ENCODE data around the gene ADH6. TPM values are rescaled to one million over a fixed set of nuclear protein-coding genes. Genes with fewer than 3 reads are reported as not detected.

ADH6 gene
- total and polyA plus RNA-seq, 2 of the 13 experiments (the other 11 are each of a cell fraction or from before 2014, with no cell fraction given) = 39.8 to 73.9 TPM

DNA sequence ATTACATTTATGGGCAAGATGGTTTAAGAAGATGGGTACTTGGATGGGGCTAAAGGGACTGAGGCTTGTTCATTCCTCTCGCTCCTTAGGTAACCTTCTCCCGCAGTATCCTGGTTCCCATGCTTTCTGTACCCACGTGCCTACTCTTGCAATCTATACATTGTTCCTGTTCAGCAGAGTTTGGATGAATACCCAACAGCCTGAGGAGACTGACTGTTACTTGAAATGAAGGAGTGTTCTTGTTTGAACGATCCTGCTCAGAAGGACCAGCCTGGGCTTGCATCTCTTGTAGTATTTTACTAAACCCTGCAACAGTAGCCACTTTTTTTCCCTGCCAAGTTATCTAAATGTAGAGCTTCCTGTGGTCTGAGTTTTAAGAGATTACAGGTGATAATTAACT lies 33.7 kb upstream of the ADH6 start:
- no peak overlapping the region for H3K4me2 ChIP-seq (ENCODE audit: low read depth, low read length)
- TF ChIP-seq, protein P1, sequence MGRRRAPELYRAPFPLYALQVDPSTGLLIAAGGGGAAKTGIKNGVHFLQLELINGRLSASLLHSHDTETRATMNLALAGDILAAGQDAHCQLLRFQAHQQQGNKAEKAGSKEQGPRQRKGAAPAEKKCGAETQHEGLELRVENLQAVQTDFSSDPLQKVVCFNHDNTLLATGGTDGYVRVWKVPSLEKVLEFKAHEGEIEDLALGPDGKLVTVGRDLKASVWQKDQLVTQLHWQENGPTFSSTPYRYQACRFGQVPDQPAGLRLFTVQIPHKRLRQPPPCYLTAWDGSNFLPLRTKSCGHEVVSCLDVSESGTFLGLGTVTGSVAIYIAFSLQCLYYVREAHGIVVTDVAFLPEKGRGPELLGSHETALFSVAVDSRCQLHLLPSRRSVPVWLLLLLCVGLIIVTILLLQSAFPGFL (CRISPR knock-in tag; IDR thresholded peaks at IDR 0.05) = no peak
- TF ChIP-seq RBM22 (optimal IDR thresholded peaks at IDR 0.05; ENCODE audit: low read length) (no peak), ZNF180 (CRISPR knock-in tag; IDR thresholded peaks at IDR 0.05; ENCODE audit: borderline replicate concordance, low read depth) (no peak), ZFP62 (CRISPR knock-in tag; IDR thresholded peaks at IDR 0.05) (no peak), ZFP82 (CRISPR knock-in tag; IDR thresholded peaks at IDR 0.05; ENCODE audit: borderline replicate concordance) (no peak)
- TF ChIP-seq, protein P2, sequence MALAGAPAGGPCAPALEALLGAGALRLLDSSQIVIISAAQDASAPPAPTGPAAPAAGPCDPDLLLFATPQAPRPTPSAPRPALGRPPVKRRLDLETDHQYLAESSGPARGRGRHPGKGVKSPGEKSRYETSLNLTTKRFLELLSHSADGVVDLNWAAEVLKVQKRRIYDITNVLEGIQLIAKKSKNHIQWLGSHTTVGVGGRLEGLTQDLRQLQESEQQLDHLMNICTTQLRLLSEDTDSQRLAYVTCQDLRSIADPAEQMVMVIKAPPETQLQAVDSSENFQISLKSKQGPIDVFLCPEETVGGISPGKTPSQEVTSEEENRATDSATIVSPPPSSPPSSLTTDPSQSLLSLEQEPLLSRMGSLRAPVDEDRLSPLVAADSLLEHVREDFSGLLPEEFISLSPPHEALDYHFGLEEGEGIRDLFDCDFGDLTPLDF (CRISPR knock-in tag; IDR thresholded peaks at IDR 0.05) = no peak
- TF ChIP-seq, protein P3, sequence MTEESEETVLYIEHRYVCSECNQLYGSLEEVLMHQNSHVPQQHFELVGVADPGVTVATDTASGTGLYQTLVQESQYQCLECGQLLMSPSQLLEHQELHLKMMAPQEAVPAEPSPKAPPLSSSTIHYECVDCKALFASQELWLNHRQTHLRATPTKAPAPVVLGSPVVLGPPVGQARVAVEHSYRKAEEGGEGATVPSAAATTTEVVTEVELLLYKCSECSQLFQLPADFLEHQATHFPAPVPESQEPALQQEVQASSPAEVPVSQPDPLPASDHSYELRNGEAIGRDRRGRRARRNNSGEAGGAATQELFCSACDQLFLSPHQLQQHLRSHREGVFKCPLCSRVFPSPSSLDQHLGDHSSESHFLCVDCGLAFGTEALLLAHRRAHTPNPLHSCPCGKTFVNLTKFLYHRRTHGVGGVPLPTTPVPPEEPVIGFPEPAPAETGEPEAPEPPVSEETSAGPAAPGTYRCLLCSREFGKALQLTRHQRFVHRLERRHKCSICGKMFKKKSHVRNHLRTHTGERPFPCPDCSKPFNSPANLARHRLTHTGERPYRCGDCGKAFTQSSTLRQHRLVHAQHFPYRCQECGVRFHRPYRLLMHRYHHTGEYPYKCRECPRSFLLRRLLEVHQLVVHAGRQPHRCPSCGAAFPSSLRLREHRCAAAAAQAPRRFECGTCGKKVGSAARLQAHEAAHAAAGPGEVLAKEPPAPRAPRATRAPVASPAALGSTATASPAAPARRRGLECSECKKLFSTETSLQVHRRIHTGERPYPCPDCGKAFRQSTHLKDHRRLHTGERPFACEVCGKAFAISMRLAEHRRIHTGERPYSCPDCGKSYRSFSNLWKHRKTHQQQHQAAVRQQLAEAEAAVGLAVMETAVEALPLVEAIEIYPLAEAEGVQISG (CRISPR knock-in tag; IDR thresholded peaks at IDR 0.05) = no peak
- TF ChIP-seq, protein P4, sequence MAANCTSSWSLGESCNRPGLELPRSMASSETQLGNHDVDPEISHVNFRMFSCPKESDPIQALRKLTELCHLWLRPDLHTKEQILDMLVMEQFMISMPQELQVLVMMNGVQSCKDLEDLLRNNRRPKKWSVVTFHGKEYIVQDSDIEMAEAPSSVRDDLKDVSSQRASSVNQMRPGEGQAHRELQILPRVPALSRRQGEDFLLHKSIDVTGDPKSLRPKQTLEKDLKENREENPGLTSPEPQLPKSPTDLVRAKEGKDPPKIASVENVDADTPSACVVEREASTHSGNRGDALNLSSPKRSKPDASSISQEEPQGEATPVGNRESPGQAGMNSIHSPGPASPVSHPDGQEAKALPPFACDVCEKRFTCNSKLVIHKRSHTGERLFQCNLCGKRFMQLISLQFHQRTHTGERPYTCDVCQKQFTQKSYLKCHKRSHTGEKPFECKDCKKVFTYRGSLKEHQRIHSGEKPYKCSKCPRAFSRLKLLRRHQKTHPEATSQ (CRISPR knock-in tag; IDR thresholded peaks at IDR 0.05; ENCODE audit: borderline replicate concordance) = no peak
- TF ChIP-seq, protein P5, sequence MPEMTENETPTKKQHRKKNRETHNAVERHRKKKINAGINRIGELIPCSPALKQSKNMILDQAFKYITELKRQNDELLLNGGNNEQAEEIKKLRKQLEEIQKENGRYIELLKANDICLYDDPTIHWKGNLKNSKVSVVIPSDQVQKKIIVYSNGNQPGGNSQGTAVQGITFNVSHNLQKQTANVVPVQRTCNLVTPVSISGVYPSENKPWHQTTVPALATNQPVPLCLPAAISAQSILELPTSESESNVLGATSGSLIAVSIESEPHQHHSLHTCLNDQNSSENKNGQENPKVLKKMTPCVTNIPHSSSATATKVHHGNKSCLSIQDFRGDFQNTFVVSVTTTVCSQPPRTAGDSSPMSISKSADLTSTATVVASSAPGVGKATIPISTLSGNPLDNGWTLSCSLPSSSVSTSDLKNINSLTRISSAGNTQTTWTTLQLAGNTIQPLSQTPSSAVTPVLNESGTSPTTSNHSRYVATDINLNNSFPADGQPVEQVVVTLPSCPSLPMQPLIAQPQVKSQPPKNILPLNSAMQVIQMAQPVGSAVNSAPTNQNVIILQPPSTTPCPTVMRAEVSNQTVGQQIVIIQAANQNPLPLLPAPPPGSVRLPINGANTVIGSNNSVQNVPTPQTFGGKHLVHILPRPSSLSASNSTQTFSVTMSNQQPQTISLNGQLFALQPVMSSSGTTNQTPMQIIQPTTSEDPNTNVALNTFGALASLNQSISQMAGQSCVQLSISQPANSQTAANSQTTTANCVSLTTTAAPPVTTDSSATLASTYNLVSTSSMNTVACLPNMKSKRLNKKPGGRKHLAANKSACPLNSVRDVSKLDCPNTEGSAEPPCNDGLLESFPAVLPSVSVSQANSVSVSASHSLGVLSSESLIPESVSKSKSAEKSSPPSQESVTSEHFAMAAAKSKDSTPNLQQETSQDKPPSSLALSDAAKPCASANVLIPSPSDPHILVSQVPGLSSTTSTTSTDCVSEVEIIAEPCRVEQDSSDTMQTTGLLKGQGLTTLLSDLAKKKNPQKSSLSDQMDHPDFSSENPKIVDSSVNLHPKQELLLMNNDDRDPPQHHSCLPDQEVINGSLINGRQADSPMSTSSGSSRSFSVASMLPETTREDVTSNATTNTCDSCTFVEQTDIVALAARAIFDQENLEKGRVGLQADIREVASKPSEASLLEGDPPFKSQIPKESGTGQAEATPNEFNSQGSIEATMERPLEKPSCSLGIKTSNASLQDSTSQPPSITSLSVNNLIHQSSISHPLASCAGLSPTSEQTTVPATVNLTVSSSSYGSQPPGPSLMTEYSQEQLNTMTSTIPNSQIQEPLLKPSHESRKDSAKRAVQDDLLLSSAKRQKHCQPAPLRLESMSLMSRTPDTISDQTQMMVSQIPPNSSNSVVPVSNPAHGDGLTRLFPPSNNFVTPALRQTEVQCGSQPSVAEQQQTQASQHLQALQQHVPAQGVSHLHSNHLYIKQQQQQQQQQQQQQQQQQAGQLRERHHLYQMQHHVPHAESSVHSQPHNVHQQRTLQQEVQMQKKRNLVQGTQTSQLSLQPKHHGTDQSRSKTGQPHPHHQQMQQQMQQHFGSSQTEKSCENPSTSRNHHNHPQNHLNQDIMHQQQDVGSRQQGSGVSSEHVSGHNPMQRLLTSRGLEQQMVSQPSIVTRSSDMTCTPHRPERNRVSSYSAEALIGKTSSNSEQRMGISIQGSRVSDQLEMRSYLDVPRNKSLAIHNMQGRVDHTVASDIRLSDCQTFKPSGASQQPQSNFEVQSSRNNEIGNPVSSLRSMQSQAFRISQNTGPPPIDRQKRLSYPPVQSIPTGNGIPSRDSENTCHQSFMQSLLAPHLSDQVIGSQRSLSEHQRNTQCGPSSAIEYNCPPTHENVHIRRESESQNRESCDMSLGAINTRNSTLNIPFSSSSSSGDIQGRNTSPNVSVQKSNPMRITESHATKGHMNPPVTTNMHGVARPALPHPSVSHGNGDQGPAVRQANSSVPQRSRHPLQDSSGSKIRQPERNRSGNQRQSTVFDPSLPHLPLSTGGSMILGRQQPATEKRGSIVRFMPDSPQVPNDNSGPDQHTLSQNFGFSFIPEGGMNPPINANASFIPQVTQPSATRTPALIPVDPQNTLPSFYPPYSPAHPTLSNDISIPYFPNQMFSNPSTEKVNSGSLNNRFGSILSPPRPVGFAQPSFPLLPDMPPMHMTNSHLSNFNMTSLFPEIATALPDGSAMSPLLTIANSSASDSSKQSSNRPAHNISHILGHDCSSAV (CRISPR knock-in tag; IDR thresholded peaks at IDR 0.05; ENCODE audit: borderline replicate concordance) = no peak

More for the DNA sequence above, 33.7 kb upstream of the ADH6 start:
- no peaks in the 10 kb centered on the region for H3K36me3 ChIP-seq (replicated peaks in 1 of 2; ENCODE audit: control insufficient read depth in 1 of 2, insufficient read depth in 2 of 2, low read length in 2 of 2)
- no peaks in the 10 kb centered on the region for H3K79me2 ChIP-seq (ENCODE audit: insufficient read depth, low read length)
- no TSS peak for BruUV-seq (replicated peaks)
- FAIRE-seq = no peak
- in situ Hi-C loops (cut with HindIII; ENCODE audit: extremely low pct_ligation_motif_present, low pct_unique_long_range_greater_than_20kb) (no loop called here), intact Hi-C loops (cut with micrococcal nuclease; ENCODE audit: unreplicated experiment) (no loop called here)
- H4K20me1 ChIP-seq (ENCODE audit: insufficient read depth, low read length) = no peaks in the 10 kb centered on the region
- POLR2A ChIA-PET = no interaction called here
- H3K9me3 ChIP-seq (ENCODE audit: low read length) = no peaks in the 10 kb centered on the region
- CTCF ChIA-PET (ENCODE audit: low intra/inter-chr PET ratio, low total read pairs) = no interaction called here
- no peak overlapping the region for H3K9ac ChIP-seq (ENCODE audit: insufficient read depth, low read depth, low read length)
- no peak overlapping the region for H3K4me3 ChIP-seq (replicated peaks in 1 of 3; ENCODE audit: insufficient read depth in 1 of 3, low read depth in 2 of 3, low read length in 3 of 3)
- H3K27ac ChIP-seq (ENCODE audit: extremely low read length, insufficient read depth, low read length) = no peak overlapping the region
- peaks cover 7% of the 10 kb centered on the region for H3K4me1 ChIP-seq (ENCODE audit: insufficient read depth, low read length)
- no peaks in the 10 kb centered on the region for H3K27me3 ChIP-seq (ENCODE audit: control insufficient read depth in 1 of 2, insufficient read depth in 2 of 2, low read length in 2 of 2)
- H2AFZ ChIP-seq (ENCODE audit: low read length) = no peak overlapping the region
- no peak for ATAC-seq
- DNase-seq (ENCODE audit: low spot score) = no peak
- 67% methylated on average over 4 of the region's 4 CpGs for WGBS (ENCODE audit: low lambda C conversion rate)

Data from HepG2 (cell line).